ENCODE measurements around the gene FAF1. TPM values are rescaled to one million over a fixed set of nuclear protein-coding genes. Genes with fewer than 3 reads are reported as not detected.

FAF1 gene
- polyA plus RNA-seq, 1 of the 3 experiments (the other 2 are of a cell fraction): 8.7 TPM

DNA sequence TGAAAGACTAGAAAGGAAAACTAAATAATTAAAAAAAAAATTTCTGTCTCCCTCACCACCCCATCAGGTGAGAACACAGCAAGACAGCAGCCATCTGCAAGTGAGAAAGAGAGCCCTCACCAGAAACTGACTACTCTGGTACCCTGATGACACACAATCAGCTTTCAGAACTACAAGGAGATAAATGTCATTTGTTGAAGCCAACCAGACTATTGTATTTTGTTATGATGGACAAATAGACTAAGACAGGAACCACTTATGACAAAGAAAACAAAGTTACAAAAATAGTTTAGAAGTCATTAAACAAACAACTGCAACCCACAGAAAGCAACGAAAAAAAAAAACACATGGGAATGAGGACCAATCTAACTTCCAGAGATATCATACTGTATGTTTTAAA lies 98.3 kb downstream of the FAF1 start:
- H3F3A ChIP-seq (replicated peaks; ENCODE audit: insufficient read depth): no peaks in the 10 kb centered on the region
- H3K4me3 ChIP-seq (ENCODE audit: low read depth in 2 of 2, low read length in 1 of 2): no peak overlapping the region
- no peak for DNase-seq
- POLR2A ChIA-PET: no interaction called here
- H3K4me2 ChIP-seq: no peak overlapping the region
- H3K9me3 ChIP-seq: peaks cover 11% of the 10 kb centered on the region; the same call in 1 of the 2 replicates
- H3K27ac ChIP-seq (ENCODE audit: low read depth in 2 of 2, low read length in 1 of 2): no peak overlapping the region
- no peak for TF ChIP-seq NRF1 (IDR thresholded peaks at IDR 0.05; ENCODE audit: low read depth, low read length)
- no peak for TF ChIP-seq RFX5 (IDR thresholded peaks at IDR 0.05; ENCODE audit: low read length)
- TF ChIP-seq FOXM1 (IDR thresholded peaks at IDR 0.05; ENCODE audit: low read depth): no peak
- TF ChIP-seq, protein P1, sequence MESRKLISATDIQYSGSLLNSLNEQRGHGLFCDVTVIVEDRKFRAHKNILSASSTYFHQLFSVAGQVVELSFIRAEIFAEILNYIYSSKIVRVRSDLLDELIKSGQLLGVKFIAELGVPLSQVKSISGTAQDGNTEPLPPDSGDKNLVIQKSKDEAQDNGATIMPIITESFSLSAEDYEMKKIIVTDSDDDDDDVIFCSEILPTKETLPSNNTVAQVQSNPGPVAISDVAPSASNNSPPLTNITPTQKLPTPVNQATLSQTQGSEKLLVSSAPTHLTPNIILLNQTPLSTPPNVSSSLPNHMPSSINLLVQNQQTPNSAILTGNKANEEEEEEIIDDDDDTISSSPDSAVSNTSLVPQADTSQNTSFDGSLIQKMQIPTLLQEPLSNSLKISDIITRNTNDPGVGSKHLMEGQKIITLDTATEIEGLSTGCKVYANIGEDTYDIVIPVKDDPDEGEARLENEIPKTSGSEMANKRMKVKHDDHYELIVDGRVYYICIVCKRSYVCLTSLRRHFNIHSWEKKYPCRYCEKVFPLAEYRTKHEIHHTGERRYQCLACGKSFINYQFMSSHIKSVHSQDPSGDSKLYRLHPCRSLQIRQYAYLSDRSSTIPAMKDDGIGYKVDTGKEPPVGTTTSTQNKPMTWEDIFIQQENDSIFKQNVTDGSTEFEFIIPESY (IDR thresholded peaks at IDR 0.05; ENCODE audit: borderline replicate concordance, low read depth): no peak
- TF ChIP-seq JUND (IDR thresholded peaks at IDR 0.05): no peak
- TF ChIP-seq, protein P2, sequence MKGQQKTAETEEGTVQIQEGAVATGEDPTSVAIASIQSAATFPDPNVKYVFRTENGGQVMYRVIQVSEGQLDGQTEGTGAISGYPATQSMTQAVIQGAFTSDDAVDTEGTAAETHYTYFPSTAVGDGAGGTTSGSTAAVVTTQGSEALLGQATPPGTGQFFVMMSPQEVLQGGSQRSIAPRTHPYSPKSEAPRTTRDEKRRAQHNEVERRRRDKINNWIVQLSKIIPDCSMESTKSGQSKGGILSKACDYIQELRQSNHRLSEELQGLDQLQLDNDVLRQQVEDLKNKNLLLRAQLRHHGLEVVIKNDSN (IDR thresholded peaks at IDR 0.05; ENCODE audit: borderline replicate concordance, low read depth): no peak
- TF ChIP-seq FOXJ3 (CRISPR knock-in tag; IDR thresholded peaks at IDR 0.05): no peak
- no peak for TF ChIP-seq SIN3A (IDR thresholded peaks at IDR 0.05; ENCODE audit: borderline replicate concordance, low read depth, low read length)
- TF ChIP-seq, protein P3, sequence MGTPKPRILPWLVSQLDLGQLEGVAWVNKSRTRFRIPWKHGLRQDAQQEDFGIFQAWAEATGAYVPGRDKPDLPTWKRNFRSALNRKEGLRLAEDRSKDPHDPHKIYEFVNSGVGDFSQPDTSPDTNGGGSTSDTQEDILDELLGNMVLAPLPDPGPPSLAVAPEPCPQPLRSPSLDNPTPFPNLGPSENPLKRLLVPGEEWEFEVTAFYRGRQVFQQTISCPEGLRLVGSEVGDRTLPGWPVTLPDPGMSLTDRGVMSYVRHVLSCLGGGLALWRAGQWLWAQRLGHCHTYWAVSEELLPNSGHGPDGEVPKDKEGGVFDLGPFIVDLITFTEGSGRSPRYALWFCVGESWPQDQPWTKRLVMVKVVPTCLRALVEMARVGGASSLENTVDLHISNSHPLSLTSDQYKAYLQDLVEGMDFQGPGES (IDR thresholded peaks at IDR 0.05; ENCODE audit: low read depth, low read length): no peak
- no peak for TF ChIP-seq NFIC (IDR thresholded peaks at IDR 0.05; ENCODE audit: borderline replicate concordance)
- TF ChIP-seq, protein P4, sequence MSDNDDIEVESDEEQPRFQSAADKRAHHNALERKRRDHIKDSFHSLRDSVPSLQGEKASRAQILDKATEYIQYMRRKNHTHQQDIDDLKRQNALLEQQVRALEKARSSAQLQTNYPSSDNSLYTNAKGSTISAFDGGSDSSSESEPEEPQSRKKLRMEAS (IDR thresholded peaks at IDR 0.05; ENCODE audit: low read depth): no peak
- no peak for TF ChIP-seq ELF1 (IDR thresholded peaks at IDR 0.05)
- no peak for TF ChIP-seq YY1 (IDR thresholded peaks at IDR 0.05; ENCODE audit: low read depth)
- TF ChIP-seq RAD21 (IDR thresholded peaks at IDR 0.05; ENCODE audit: low read length): no peak
- 93% methylated on average over 1 of the region's 1 CpG for WGBS (ENCODE audit: low lambda C conversion rate)
- H4K20me1 ChIP-seq (ENCODE audit: insufficient read depth): no peaks in the 10 kb centered on the region
- CTCF ChIA-PET: no interaction called here
- H3K9me2 ChIP-seq: no peaks in the 10 kb centered on the region
- peaks cover 0 to 9% of the 10 kb centered on the region in 2 experiments for H3K36me3 ChIP-seq (replicated peaks in 1 of 2; ENCODE audit: control insufficient read depth in 1 of 2, insufficient read depth in 2 of 2, low read length in 1 of 2)
- H3K4me1 ChIP-seq (ENCODE audit: control insufficient read depth in 1 of 2, insufficient read depth in 2 of 2, low read depth in 1 of 2, low read length in 1 of 2): no peaks in the 10 kb centered on the region
- H3K9ac ChIP-seq: no peak overlapping the region
- no peaks in the 10 kb centered on the region for H3K27me3 ChIP-seq (ENCODE audit: insufficient read depth)
- H3K79me2 ChIP-seq (ENCODE audit: insufficient read depth): peaks cover 73% of the 10 kb centered on the region
- H2AFZ ChIP-seq (ENCODE audit: low read depth): no peak overlapping the region

DNA sequence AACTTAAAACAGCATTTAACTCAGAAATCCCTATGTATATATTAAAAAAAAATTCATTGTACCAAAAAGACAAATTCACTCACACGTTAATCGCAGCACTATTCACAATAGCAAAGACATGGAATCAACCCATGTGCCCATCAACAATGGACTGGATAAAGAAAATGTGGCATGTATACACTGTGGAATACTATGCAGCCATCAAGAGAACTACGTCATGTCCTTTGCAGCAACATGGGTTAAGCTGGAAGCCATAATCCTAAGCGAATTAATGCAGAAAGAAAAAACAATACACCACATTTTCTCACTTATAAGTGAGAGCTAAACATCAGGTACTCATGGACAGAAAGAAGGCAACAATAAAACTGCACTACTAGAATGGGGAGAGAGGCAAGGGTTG lies 99.4 kb downstream of the FAF1 start:
- ChIA-PET CTCF (interaction anchor here (1.5 kb wide), 1 partner anchor 13 kb away, joined by 4 read pairs; no protein-coding TSS in a partner anchor), POLR2A (no interaction called here)
- Histone ChIP-seq H3K4me3 (ENCODE audit: low read depth in 2 of 2, low read length in 1 of 2) (no peak overlapping the region), H4K20me1 (ENCODE audit: insufficient read depth) (no peaks in the 10 kb centered on the region), H3K4me1 (ENCODE audit: control insufficient read depth in 1 of 2, insufficient read depth in 2 of 2, low read depth in 1 of 2, low read length in 1 of 2) (no peaks in the 10 kb centered on the region), H3K27me3 (ENCODE audit: insufficient read depth) (no peaks in the 10 kb centered on the region), H3K9me2 (no peaks in the 10 kb centered on the region), H3K9me3 (peaks cover 11% of the 10 kb centered on the region; the same call in 1 of the 2 replicates), H3K4me2 (no peak overlapping the region), H3K36me3 (replicated peaks in 1 of 2; ENCODE audit: control insufficient read depth in 1 of 2, insufficient read depth in 2 of 2, low read length in 1 of 2) (peaks cover 0 to 9% of the 10 kb centered on the region in 2 experiments), H3K79me2 (ENCODE audit: insufficient read depth) (peaks cover 62% of the 10 kb centered on the region), H2AFZ (ENCODE audit: low read depth) (no peak overlapping the region), H3K9ac (no peak overlapping the region), H3K27ac (ENCODE audit: low read depth in 2 of 2, low read length in 1 of 2) (no peak overlapping the region), H3F3A (replicated peaks; ENCODE audit: insufficient read depth) (no peaks in the 10 kb centered on the region)
- WGBS (ENCODE audit: low lambda C conversion rate): 94% methylated on average over 4 of the region's 4 CpGs
- DNase-seq: no peak
- no peak for TF ChIP-seq TCF12 (IDR thresholded peaks at IDR 0.05)
- no peak for TF ChIP-seq TAF1 (IDR thresholded peaks at IDR 0.05; ENCODE audit: borderline replicate concordance, low read depth, low read length)
- no peak for TF ChIP-seq GATA2 (CRISPR knock-in tag; IDR thresholded peaks at IDR 0.05)
- TF ChIP-seq MXI1 (IDR thresholded peaks at IDR 0.05; ENCODE audit: low read depth, low read length): no peak
- no peak for TF ChIP-seq TEAD4 (IDR thresholded peaks at IDR 0.05; ENCODE audit: borderline replicate concordance, insufficient read depth)
- TF ChIP-seq FOSL2 (IDR thresholded peaks at IDR 0.05; ENCODE audit: borderline replicate concordance, low read depth): no peak
- TF ChIP-seq, protein P4 (IDR thresholded peaks at IDR 0.05; ENCODE audit: low read depth): no peak
- TF ChIP-seq YY1 (IDR thresholded peaks at IDR 0.05; ENCODE audit: low read depth): no peak
- no peak for TF ChIP-seq MEF2A (IDR thresholded peaks at IDR 0.05; ENCODE audit: borderline replicate concordance, low read depth)
- TF ChIP-seq, protein P5, sequence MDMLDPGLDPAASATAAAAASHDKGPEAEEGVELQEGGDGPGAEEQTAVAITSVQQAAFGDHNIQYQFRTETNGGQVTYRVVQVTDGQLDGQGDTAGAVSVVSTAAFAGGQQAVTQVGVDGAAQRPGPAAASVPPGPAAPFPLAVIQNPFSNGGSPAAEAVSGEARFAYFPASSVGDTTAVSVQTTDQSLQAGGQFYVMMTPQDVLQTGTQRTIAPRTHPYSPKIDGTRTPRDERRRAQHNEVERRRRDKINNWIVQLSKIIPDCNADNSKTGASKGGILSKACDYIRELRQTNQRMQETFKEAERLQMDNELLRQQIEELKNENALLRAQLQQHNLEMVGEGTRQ (IDR thresholded peaks at IDR 0.05; ENCODE audit: borderline replicate concordance, low read depth, low read length): no peak
